IMR-90 (cell line): ENCODE measurements around the gene EPB41L2. TPM values are rescaled to one million over a fixed set of nuclear protein-coding genes. Genes with fewer than 3 reads are reported as not detected.
"Not testable (repeated sequence)": the region's sequence is repeated elsewhere in the genome, so short reads cannot be mapped to it uniquely, and the experiment has no call there.

Source experiments
- ATAC-seq: fragments of 200-7000 bp; cut with Tn5 transposase; 2 replicates; pipeline ENCODE4 v1.9.1; 2020; ENCODE audit warnings: low read depth, mild to moderate bottlenecking, moderate library complexity
- BruUV-seq: library from RNA; stranded (reverse); fragments of 400-500 nt; replicated peaks from 2 replicates; lab custom pipeline; 2021; lab: Mats Ljungman, UMichigan
- CTCF ChIA-PET: fragments of 300-600 bp; formaldehyde crosslinking; extraction: SDS; loops from one replicate; lab custom pipeline; 2021; ENCODE audit warnings: antibody characterized with exemption; lab: Yijun Ruan, JAX
- POLR2A ChIA-PET: fragments of 300-600 bp; sonication (Branson Sonifier 250); formaldehyde crosslinking; loops from one replicate; lab custom pipeline; 2022; ENCODE audit warnings: antibody characterized with exemption; ENCODE audit not compliant: unreplicated experiment; lab: Charles Lee
- DNase-seq: peaks from one replicate; pipeline ENCODE4 v3.0.0; 2013
- H2AFZ ChIP-seq: replicated peaks from 2 replicates; pipeline ENCODE3; 2013; ENCODE audit warnings: low read length, mild to moderate bottlenecking; ENCODE audit not compliant: poor library complexity
- H2AK5ac ChIP-seq: 2 replicates; pipeline ENCODE4 v1.6.1; 2013; ENCODE audit warnings: low read depth, low read length, inconsistent platforms
- H2AK9ac ChIP-seq: replicated peaks from 2 replicates; pipeline ENCODE3; 2013; ENCODE audit warnings: mild to moderate bottlenecking, low read depth, low read length, moderate library complexity; ENCODE audit not compliant: poor library complexity
- H2BK120ac ChIP-seq: 2 replicates; pipeline ENCODE4 v1.6.1; 2013; ENCODE audit warnings: low read depth, low read length, inconsistent platforms
- H2BK15ac ChIP-seq: 3 replicates; pipeline ENCODE4 v1.6.1; 2013; ENCODE audit warnings: low read depth, low read length, inconsistent platforms
- H2BK20ac ChIP-seq: 2 replicates; pipeline ENCODE4 v1.6.1; 2013; ENCODE audit warnings: low read depth, mild to moderate bottlenecking, inconsistent platforms, low read length, moderate library complexity
- H2BK5ac ChIP-seq: 2 replicates; pipeline ENCODE4 v1.6.1; 2013; ENCODE audit warnings: mild to moderate bottlenecking, low read depth, low read length, inconsistent platforms; ENCODE audit not compliant: poor library complexity, severe bottlenecking
- H3K14ac ChIP-seq: replicated peaks from 2 replicates; pipeline ENCODE4 v1.6.1; 2013; ENCODE audit warnings: low read depth, low read length, inconsistent platforms
- H3K18ac ChIP-seq: 2 replicates; pipeline ENCODE4 v1.6.1; 2013; ENCODE audit warnings: low read depth, low read length, control low read depth
- H3K23ac ChIP-seq: 2 replicates; pipeline ENCODE4 v1.6.1; 2013; ENCODE audit warnings: low read depth, low read length, inconsistent platforms
- H3K27ac ChIP-seq: 2 replicates; pipeline ENCODE4 v1.5.1; 2013; ENCODE audit warnings: mild to moderate bottlenecking, control low read depth, low read length; ENCODE audit not compliant: insufficient read depth
- H3K27me3 ChIP-seq: 2 replicates; pipeline ENCODE4 v1.6.1; 2013; ENCODE audit warnings: low read length; ENCODE audit not compliant: control insufficient read depth, insufficient read depth
- H3K36me3 ChIP-seq: 2 replicates; pipeline ENCODE4 v1.6.1; 2013; ENCODE audit warnings: low read length, mixed read lengths; ENCODE audit not compliant: control insufficient read depth, insufficient read depth
- H3K4ac ChIP-seq: 2 replicates; pipeline ENCODE4 v1.6.1; 2013; ENCODE audit warnings: low read depth, low read length, inconsistent platforms
- H3K4me1 ChIP-seq: 2 replicates; pipeline ENCODE4 v1.6.1; 2013; ENCODE audit warnings: low read length, mixed read lengths; ENCODE audit not compliant: control insufficient read depth, insufficient read depth
- H3K4me2 ChIP-seq: 2 replicates; pipeline ENCODE4 v1.6.1; 2013; ENCODE audit warnings: low read depth, mild to moderate bottlenecking, control low read depth, low read length, moderate library complexity
- H3K4me3 ChIP-seq: 2 replicates; pipeline ENCODE4 v1.5.1; 2013; ENCODE audit warnings: low read depth, mild to moderate bottlenecking, control low read depth, low read length, moderate library complexity; ENCODE audit not compliant: insufficient read depth
- H3K56ac ChIP-seq: 2 replicates; pipeline ENCODE4 v1.6.1; 2013; ENCODE audit warnings: low read length, inconsistent platforms; ENCODE audit not compliant: insufficient read depth; ENCODE audit errors: extremely low read depth
- H3K79me1 ChIP-seq, 2 experiments: 2 replicates each; pipeline ENCODE4 v1.6.1; 2013; ENCODE audit warnings: low read length in 2 of 2, inconsistent platforms in 1 of 2, low read depth in 1 of 2
- H3K9ac ChIP-seq: 2 replicates; pipeline ENCODE4 v1.6.1; 2013; ENCODE audit warnings: low read depth, low read length, control low read depth
- H3K9me1 ChIP-seq: 2 replicates; pipeline ENCODE4 v1.6.1; 2013; ENCODE audit warnings: low read length, inconsistent platforms; ENCODE audit not compliant: insufficient read depth
- H3K9me3 ChIP-seq: 2 replicates; pipeline ENCODE4 v1.6.1; 2013; ENCODE audit warnings: low read length; ENCODE audit not compliant: control insufficient read depth, insufficient read depth
- H4K20me1 ChIP-seq: 2 replicates; pipeline ENCODE4 v1.6.1; 2013; ENCODE audit warnings: low read length, inconsistent platforms; ENCODE audit not compliant: insufficient read depth
- H4K5ac ChIP-seq: 2 replicates; pipeline ENCODE4 v1.6.1; 2013; ENCODE audit warnings: mild to moderate bottlenecking, low read depth, low read length, control low read depth
- H4K8ac ChIP-seq, 2 experiments: 2 replicates each; pipeline ENCODE4 v1.6.1; 2013; ENCODE audit warnings: low read depth in 2 of 2, low read length in 2 of 2, control low read depth in 1 of 2, inconsistent platforms in 1 of 2
- H4K91ac ChIP-seq: 2 replicates; pipeline ENCODE4 v1.6.1; 2013; ENCODE audit warnings: low read depth, low read length, inconsistent platforms; ENCODE audit not compliant: insufficient read depth
- WGBS, 2 experiments: methylation state at CpG; one replicate each; pipeline versions ENCODE4 v1.1.5 to v1.1.7; 2013; ENCODE audit warnings: missing lambda C conversion rate in 2 of 2; ENCODE audit not compliant: insufficient read length in 1 of 2; ENCODE audit errors: extremely low coverage in 2 of 2; 5-methylcytosine and 5-hydroxymethylcytosine counted together
- dilution Hi-C: fragments of 300-500 bp; cut with HindIII; formaldehyde crosslinking; loops from one replicate; pipeline ENCODE4 v1.14.3; 2018; ENCODE audit warnings: low sequenced_read_pairs; ENCODE audit not compliant: unreplicated experiment
- in situ Hi-C: fragments of 300-500 bp; cut with MboI; formaldehyde crosslinking; loops from 3 replicates; pipeline ENCODE4 v1.14.3; 2019; ENCODE audit warnings: low sequenced_read_pairs, inconsistent platforms, mixed read lengths
- intact Hi-C: fragments of 100-400 bp; cut with micrococcal nuclease; formaldehyde crosslinking; loops from 2 replicates; pipeline ENCODE4 v1.10.0; 2022
- polyA plus RNA-seq, 3 experiments: library from polyadenylated mRNA; depleted of rRNA; stranded (reverse); fragments of >200 nt; gene quantifications; 2 replicates each; pipeline ENCODE4 v1.2.3, GENCODE V29; 2012; ENCODE audit warnings: low replicate concordance in 1 of 3
- total RNA-seq: library from RNA; depleted of rRNA; stranded (reverse); fragments of >200 nt; gene quantifications from 2 replicates; pipeline ENCODE4 v1.2.3, GENCODE V29; 2012

Gene EPB41L2
- total and polyA plus RNA-seq, 2 of the 4 experiments (the other 2 are of a cell fraction), result 85.7 to 99.8 TPM

DNA sequence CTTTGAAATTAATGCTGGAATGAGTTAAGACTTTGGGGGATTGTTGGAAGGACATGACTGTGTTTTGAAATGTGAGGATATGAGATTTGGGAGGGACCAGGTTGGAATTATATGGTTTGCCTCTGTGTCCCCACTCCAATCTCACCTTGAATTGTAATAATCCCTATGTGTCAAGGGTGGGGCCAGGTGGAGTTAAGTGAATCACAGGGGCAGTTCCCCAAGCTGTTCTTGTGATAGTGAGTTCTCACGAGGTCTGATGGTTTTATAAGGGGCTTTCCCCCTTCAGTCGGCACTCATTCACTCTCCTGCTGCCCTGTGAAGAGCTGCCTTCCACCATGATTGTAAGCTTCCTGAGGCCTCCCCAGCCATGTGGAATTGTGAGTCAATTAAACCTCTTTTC is 54.1 kb downstream of the EPB41L2 start:
- H3K4me3 ChIP-seq, H4K91ac ChIP-seq, H4K8ac ChIP-seq, H2AFZ ChIP-seq, H4K5ac ChIP-seq, BruUV-seq, H3K27me3 ChIP-seq, H3K36me3 ChIP-seq, H3K9ac ChIP-seq, POLR2A ChIA-PET, H2BK15ac ChIP-seq, intact Hi-C loops, H3K4me2 ChIP-seq, H2BK20ac ChIP-seq, in situ Hi-C loops, H3K14ac ChIP-seq, CTCF ChIA-PET, DNase-seq, H2AK9ac ChIP-seq, H2BK5ac ChIP-seq, ATAC-seq, H3K9me1 ChIP-seq, H3K4ac ChIP-seq, H3K27ac ChIP-seq, H2AK5ac ChIP-seq, H2BK120ac ChIP-seq, H3K56ac ChIP-seq, H3K18ac ChIP-seq, dilution Hi-C loops, H3K23ac ChIP-seq: not testable (repeated sequence)
- Histone ChIP-seq H4K20me1 (peaks cover 27% of the 10 kb centered on the region), H3K4me1 (peaks cover 15% of the 10 kb centered on the region), H3K9me3 (peaks cover 11% of the 10 kb centered on the region), H3K79me1 (peaks cover 51 to 70% of the 10 kb centered on the region in 2 experiments)
- no CpG with 5 or more reads among the region's 2 CpGs for WGBS, 2 experiments

DNA sequence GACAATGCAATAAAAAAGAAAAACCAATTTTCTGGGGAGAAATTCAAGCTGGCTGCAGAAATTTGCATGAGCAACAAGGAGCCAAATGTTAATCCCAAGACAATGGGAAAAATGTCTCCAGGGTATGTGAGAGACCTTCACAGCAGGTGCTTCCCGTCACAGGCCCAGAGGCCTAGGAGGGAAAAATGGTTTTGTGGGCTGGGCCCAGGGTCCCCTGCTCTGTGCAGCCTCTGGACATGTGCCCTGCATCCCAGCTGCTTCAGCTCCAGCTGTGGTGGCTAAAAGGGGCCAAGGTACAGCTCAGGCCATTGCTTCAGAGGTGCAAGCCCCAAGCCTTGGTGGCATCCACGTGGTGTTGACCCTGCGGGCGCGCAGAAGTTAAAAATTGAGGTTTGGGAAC is 55.1 kb downstream of the EPB41L2 start:
- H2AFZ ChIP-seq, H2BK15ac ChIP-seq, POLR2A ChIA-PET, BruUV-seq, H3K18ac ChIP-seq, CTCF ChIA-PET, H3K9me1 ChIP-seq, H3K4me3 ChIP-seq, H3K14ac ChIP-seq, H2AK9ac ChIP-seq, H2BK20ac ChIP-seq, H2AK5ac ChIP-seq, H3K23ac ChIP-seq, in situ Hi-C loops, H3K27ac ChIP-seq, H3K4me2 ChIP-seq, H3K4ac ChIP-seq, H3K27me3 ChIP-seq, H3K36me3 ChIP-seq, H3K56ac ChIP-seq, H3K9ac ChIP-seq, H4K91ac ChIP-seq, DNase-seq, intact Hi-C loops, H4K8ac ChIP-seq, ATAC-seq, H2BK120ac ChIP-seq, H4K5ac ChIP-seq, dilution Hi-C loops, H2BK5ac ChIP-seq: not testable (repeated sequence)
- peaks cover 56 to 77% of the 10 kb centered on the region in 2 experiments for H3K79me1 ChIP-seq
- H4K20me1 ChIP-seq, result peaks cover 25% of the 10 kb centered on the region
- WGBS, 2 experiments, result no CpG with 5 or more reads among the region's 5 CpGs
- H3K4me1 ChIP-seq, result peaks cover 16% of the 10 kb centered on the region
- H3K9me3 ChIP-seq, result peaks cover 11% of the 10 kb centered on the region
